Activated CD4-positive, alpha-beta T cell treated with anti-CD3 and anti-CD28 coated beads for 4 hours (primary cell): ENCODE data around the gene HYCC1.

Experiments
- DNase-seq, 2 donors: peaks; one replicate each; pipeline ENCODE4 v3.0.0-alpha.2; 2020

Gene HYCC1

DNA sequence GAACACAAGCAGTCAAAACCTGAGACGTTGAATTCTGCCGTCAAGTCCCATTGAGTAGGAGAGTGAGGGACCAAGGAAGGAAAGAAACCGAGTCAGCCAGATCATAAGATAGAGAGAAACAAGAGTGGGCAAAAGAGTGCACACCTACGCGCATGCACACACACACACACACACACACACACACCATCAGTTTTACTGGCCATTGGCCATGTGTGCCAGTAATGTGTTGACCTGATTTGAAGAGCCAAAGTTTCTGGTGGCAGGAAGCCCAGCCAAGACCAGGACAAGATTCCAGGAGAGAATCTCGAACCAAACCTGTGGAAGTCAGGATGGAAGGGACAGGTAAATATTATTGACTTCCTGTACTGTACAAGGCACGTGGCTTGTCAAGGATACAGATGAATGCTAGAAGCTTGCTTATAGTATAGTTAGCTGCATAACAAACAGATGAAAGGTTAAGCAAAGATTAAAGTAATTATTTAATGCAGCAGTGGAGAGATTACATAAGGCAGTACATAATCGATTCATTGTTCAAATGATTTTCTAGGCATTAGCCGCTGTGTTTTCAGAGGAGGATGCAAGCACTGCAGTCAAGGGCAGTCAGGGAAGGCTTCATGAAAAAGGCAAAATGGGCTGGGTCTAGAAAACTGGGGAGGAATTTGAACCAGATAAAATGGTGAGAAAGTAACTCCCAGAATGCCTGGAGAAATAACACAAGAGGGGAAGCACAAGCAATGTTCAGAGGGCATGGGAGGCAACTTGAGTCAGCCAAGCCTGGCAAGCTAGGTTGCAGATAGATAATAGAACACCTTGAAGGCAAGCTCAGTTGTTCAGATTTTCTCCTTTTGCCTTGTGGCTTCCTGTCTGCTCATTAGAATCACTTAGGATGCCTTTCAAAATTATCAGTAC is 2.7 kb upstream of the HYCC1 start:
- DNase-seq = no peak

DNA sequence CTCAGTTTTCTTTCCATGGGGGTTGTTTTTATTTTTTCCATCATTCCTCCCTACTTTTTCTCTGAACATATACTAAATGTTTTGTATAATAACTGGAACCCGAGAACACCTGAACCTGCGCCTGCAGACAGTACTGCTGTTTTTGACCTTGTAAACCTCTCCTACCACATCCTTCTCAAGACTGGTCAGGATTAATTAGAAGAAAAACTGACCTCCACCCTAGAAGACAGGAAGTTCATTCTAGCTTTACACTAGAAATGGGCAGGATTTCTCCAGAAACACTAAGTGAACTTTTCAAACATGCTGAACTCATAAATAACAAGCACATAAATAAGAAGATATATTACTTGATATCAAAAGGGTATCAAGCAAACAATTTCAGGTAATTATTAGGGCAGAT is 751 bp upstream of the HYCC1 start:
- DNase-seq = no peak

DNA sequence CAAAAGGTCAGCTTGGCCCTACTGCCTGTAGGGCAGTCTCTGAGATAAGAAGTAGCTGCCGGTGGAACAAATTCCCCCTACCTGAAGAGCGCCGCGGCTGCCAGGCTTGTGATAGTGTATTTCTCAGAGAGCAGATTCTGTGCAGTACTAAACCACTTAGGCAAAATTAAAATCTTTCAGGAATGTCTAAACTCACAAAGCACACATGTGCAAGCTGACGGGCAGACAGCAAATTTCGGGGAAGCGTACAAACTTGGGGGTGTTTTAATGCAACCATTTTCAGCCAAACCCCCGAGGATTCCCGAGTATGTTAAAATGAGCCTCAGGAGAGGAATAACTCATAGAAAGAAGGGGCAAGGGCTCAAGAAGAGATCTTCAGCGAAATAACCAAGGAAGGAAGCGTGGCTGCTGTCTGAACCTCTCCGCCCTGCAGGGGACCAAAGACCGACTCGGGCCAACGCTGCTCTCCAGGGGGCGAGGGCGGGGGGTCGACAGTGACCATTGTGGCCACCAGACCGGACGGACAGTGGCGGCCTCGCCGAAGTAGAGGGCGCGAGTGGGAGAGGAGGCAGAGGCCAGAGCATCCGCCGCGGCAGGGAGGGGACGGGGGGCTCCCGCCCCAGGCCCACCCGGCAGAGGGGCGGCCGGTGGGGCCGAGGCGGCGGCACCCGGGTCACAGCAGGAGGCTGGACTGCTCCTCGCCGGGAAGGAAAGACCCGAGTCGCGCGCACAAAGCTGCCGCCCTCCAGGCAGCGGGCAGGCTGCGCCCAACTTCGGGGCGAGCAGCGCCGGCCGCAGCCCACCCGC is 819 bp downstream of the HYCC1 start:
- peak; percentile 3 to 7 for DNase-seq

DNA sequence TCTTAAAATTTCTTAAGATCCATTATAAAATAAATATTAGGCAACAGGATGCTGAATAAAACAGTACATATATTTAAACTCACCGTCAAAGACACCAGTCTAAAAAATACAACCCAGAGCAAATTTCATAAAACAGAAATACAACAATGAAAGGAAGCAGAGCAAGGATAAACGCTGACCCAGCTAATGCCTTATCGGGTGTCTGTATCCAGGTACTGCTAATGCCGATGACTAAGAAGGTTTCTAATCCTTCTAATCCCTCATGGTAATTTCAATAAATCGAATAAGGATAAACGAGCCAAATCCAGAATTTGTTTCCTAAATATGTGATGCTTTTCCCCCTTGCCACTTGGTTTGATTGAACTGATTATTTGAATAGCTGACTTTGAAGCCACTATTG is 1.7 kb downstream of the HYCC1 start:
- no peak for DNase-seq

DNA sequence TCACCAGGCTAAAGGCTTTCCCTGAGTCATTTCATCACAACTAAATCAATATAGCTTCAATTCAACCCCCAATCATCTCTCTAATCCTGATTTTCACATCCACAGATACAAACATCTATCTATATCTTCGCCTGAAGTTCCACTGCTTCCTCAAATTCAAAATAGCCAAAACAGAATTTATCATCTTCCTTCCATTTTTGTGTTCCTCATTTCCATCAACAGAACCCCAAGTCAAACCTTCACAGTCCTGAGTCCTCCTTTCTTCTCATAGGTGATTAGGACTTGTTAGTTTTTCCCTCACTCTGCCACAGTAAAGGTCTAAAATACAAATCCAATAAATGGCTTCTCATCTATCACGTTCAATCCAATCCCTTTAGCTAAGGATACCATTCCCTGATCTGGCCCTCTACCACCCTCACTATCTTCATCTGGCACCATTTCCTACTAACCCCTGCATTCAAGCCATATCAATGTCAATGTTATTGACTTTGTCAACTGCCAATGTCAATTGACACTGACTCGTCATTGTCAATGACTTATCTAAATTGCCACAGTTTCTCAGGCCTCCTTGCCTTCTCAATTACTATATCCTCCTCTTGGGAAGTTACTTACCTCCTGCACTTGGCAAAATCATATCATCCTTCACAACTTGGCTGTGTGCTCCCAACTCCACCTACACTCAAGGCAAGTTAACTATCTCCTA is 2.6 kb downstream of the HYCC1 start:
- no peak for DNase-seq

DNA sequence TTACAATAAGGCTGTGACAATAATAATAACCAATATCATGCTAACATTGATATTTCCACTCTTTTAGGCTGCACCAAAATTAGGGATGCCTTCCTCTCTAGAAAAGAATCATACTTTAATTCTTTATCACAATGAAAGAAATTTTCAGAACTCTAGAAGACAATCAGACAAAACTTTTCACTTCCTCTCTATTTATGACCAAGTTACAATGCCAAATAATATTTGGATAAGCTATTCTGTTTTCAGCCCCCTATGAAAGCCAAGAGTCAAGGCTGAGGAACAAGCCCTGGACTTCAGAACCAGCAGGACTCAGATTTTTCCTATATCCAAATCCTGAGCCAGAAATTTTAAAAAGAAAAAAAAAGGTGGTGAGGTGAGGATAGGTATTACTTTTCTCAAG is 4.6 kb downstream of the HYCC1 start:
- no peak for DNase-seq

DNA sequence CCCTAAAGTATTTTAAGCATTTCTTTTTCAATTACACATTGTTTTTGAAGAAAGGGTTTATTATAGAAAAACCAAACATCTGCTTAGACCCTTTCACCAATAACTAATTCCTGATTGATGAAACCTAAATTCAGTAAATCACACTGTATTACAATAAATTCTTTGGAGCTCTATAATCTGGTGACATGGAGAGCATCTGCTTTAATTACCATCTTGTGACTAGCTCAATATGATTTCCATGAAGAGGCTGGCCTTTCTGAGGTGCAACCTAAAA is 9.7 kb downstream of the HYCC1 start:
- DNase-seq = no peak

DNA sequence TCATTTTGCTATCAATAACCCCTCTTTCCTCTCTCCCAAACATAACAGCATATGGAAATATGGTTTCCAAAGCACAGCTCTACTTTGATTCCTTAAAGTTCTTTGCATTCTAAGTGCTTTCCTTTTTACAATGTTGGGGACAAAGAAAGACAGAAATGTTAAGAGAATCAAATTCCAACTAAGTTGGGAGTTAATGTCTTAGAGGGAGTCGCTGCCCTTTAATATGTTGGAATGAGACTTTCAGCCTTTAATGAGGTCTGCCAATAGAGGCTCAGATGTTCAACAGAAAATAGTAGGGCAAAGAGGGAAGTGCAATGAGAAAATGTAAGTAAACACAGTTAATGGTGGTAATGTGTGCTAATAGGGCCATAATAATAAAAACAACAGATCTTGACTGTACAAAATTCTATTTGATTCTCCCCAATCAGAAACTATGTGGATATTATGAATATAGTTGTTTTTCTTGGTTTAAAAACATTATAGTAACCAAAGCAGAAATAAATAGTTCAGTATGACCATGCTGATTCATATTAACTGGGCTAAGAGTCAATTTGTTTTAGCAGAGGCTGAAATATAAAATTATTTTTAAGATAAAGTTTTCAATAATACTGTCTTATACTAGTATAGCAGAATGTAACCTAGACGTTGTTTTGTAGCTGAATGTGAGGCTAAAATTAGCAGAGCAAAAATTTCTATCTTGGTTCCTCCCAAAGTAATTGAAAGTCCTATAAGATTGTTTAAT is 10.3 kb downstream of the HYCC1 start:
- DNase-seq = no peak

DNA sequence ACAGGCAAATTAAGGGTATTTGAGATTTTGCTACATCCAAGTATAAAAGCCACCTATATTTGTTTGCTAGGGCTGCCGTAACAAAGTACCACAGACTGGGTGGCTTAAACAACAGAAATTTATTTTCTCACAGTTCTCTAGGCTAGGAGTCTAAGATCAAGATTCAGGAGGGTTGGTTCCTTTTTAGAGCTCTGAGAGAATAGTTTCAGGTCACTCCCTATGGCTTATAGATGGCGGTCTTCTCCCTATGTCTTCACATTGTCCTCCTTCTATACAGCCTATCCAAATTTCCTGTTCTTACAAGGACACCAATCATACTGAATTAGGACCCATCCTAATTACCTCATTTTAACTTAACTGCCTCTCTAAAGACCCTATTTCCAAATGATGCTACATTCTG is 11.2 kb downstream of the HYCC1 start:
- no peak for DNase-seq

DNA sequence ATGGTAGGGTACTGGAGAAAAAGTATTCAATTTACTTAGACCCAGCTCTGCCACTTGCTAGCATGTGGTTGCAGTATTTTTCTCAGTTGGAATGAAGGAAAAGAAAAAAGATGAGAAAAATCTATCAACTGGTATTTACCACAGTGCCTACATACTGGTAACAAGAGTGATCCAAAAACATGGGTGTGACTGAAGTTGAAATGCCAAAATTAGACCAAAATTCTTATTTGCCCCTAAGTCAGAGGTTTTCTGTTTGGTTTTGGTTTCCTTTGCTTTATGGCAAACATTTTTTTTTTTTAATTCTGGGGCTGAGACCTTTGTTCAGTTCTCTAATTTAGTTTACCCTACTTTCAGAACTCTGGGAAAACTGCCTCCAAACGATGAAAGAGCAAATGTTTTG is 12.3 kb downstream of the HYCC1 start:
- no peak for DNase-seq

DNA sequence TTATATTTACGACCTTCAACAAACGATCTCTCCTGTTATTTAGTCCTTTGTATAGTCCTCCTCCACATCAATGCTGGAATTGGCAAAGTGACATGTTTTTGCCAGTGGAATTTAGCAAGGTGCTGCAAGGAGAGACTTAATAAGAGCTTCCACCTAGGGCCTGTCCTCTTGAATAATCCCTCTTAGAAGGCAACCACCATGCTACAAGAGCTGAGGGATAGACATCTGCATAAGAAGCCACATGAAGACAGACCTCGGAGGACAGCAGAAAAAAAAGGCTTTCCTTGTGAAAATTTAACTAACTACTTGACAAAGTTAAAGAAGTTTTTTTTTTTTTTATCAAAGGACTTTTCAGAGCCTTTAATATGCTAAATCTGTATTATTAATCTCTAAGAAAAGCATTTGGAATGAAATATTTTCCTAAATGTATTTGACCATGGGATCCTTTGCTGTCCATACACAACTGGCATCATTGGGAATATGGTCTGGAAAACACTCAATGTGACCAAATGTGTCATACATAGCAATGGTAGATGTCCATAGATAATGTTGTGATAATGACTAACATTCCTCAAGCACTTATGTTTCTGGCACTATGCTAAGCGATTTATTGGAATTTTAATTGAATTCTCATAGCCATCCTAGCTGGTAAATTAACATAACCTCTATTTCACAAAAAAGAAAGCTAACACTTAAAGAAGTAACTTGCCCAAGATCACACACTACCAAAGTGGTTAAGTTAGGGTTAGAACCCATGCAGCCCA is 13.2 kb downstream of the HYCC1 start:
- DNase-seq = no peak

DNA sequence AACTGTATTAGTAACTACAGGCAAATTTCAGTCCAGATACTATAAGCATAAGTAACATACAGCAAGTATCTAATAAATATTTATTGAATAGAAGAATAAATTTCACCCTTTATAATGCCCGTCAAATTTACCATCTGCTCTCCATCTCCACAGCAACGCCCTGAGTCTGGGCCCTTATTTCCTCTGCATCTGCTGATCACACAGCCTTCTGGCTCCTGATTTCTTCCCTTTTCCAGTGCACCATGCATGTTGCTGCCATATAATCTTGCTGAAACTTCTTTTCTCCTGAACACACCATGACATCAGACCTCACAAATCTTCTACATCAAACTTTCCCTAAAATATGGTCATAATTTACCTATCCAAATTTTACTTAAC is 15.4 kb downstream of the HYCC1 start:
- DNase-seq = no peak

DNA sequence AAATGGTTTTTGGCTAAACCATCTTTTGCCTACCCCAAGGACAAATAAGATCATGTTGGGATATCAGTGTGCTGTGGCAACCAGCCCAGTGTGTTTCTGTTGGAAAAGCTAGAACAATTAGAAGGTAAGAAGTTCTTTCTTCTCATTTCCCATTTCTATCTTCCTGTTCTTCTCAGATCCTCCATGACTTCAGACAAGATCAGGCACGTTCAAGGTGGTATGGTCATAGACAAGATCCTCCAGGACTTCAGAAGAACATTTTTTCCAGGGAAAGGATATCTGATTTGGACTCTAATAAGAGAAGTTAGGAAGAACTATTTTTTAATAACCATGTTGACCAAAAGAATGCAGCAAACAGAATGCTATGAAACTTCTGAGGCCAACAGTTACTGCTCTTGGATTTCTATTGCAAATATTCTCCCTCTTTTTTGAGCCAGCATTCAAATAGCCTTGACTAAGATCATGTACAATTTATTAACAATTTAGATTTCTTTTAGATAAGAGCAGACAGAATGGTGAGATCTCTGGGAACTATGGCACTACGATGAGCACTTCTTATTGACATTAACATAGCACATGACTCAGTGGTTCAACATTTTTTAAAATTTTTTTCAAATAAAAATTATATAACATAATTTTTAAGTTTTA is 15.9 kb downstream of the HYCC1 start:
- no peak for DNase-seq

DNA sequence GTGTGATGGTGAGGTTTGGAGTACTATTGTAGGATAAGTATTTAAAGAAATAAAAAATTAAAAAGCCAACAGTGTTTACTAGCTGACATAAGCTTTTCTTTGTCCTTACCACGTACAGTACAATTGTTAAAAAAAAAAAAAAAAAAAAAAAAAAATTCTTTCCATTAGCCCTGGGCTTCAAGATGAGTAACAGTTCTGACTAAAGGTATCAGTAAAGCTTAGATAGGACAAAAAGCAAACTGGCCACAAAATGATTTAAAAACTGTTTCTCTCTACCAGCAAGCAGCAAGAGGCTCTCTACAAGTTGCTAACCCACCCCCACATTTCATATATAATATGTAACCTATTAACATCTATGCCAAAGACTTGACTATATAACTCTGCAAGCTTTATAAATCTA is 17.5 kb downstream of the HYCC1 start:
- no peak for DNase-seq

DNA sequence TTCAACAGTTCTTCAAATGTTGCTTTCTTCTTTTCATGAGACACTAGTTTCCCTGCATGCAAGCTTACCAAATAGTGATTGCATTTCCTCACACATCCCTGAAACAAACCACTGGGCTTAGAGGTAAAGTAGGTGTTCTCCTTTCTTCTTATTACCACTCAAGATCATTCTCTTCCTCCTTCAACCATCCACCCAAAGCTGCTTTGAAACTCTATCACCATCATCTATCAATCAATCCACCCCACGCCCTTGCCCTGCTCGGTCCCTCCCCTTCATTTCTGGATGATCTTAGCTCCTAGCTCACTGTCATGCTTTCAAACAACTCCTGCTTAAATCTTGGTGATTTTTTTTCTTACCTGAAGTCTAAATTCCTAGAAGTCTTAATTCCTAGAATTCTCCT is 18.9 kb downstream of the HYCC1 start:
- no peak for DNase-seq

DNA sequence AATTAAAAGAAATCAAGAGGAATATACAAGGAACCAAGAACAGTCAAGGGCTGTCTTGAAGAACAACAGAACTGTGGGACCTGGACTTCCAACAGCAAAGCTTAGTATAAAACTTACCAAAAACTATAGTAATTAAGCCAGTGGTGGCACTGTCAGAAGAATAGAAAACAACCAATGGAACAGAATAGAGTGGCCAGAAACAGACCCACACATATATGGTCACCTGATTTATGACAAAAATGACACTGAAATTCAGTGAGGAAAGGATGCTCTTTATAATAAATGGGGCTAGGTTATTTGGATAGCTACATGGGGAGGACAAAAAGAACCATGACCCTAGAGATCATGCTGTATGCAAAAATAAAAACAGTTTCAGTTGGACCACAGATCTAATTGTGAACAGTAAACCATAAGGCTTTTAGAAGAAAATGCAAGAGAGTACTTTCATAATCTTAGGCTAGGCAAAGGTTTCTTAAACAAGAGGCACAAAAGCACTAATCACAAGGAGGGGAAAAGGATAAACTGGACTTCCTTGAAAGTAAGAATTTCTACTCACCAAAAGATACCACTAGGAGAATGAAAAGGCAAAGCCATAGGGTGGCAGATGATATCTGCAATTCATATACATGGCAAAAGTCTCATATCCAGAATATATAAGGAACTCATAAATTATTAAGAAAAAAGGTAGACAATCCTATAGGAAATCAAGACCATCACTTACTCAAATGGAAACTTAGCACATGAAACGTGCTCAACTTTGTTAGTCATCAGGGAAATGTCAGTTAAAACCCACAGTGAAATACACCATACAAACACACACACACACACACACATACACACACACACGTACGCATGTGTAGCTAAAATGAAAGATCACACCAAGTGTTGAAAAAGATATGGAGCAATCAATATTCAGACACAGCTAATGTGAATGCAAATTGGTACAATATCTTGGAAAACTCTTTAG is 20.8 kb downstream of the HYCC1 start:
- peak; percentile 16 to 17 for DNase-seq

DNA sequence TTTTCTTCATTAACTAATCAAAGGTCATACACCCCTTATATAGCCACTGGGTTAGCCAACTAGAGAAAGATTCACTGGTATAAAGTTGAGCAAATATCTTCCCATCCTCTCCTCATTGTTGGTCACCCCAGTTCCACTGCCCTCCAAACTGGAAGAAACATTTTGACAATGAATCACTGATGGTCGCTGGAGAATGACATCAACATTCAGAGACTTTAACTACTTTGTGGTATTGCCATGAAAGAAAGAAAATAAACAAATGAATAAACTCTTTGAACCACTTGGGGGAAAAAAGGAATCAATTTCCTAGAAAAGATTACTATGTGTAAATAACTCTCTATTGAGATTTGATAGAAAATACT is 23.4 kb downstream of the HYCC1 start:
- no peak for DNase-seq

DNA sequence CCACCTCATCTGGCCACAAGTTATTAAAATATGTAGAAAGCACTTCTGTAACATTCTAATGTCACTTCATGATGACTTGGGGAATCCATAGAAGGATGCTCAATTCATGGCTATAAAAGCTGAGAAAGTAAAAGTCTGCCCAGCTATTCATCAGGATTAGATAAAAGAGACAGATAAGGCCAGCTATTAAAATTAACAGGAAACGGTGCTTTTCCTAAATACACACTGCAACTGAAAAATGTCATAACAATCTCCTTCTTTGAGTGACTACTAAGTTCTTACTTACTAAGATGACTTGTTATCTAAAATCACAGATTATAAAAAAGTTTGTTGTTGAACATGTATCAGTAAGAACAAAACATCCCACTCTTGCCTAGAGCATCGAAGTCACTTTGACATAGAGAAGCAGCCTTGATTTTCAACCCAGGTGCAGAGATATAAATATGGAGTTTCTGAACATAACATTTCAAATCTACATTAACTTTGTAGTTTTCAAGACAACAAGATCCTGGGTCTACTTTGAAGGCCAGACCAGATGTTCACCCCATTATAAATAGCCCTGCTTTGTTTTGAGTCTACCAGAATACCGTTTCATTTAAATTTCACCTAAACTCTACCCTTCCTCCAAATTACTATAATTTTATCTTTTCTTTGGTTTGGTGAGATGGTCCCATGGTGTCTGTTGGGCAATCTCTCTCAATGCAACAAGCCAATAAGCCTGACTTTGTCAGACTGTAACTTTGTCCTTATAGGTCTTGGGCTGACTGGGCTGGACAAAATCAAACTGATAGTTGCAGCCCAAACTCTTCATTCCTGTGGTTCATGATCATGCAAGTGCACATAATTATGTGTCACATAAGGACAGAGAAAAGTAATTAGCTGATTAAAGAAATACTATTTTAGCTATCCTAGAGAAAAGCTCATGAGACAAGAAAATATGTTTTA is 24.0 kb downstream of the HYCC1 start:
- no peak for DNase-seq

DNA sequence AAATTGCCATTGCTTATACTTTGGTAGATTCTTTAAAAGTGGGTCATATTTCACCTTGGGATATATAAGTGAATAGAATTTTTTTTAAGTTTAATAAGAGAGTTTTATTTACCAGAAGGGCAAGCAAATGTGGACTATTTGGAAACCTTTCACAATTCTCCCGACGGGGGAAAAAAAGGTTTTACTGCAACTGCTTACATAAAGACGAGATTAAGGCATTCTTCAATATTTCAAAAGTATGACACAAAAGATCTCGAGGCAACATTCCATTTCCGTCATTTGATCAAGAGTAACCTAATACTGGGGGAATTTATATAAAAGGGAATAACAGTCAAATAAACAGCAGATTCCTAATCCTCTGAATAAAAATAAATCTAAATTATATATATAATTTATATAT is 28.5 kb downstream of the HYCC1 start:
- DNase-seq = no peak
